GM12873 (cell line): Measurements from ENCODE around the gene OR8D4.

Experiments
- TF ChIP-seq, protein P1 (sequence below): IDR thresholded peaks from 2 replicates; pipeline ENCODE4 v1.5.1; 2012; ENCODE audit warnings: low read depth, mild to moderate bottlenecking, moderate library complexity, low read length, control low read depth; ENCODE audit not compliant: insufficient read depth; ENCODE audit errors: missing control alignments

The OR8D4 gene

DNA sequence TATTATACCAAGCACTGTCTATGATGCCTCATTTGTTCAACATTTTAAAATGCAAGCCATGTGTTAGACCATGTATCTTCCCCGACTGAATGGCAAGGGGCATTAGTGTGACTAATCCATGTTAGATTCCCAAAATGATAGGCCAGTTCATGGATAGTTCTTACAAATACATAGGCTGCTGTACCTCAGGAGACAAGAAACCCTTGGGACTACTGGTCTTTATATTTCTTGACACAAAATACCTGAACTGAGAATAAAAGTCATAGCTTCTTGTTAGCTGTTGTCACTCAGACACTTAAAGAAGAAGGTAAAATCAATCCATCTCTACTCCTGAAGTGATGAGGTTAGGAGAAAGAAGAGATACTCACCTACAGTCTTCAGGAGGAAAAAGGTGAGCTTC, at the start of gene OR8D4:
Gene OR8D4, plus strand, starts transcription at position 301 of the 400 bp plus-strand sequence. CDS start 4,265 bp downstream, outside the sequence.
- TF ChIP-seq, protein P1, sequence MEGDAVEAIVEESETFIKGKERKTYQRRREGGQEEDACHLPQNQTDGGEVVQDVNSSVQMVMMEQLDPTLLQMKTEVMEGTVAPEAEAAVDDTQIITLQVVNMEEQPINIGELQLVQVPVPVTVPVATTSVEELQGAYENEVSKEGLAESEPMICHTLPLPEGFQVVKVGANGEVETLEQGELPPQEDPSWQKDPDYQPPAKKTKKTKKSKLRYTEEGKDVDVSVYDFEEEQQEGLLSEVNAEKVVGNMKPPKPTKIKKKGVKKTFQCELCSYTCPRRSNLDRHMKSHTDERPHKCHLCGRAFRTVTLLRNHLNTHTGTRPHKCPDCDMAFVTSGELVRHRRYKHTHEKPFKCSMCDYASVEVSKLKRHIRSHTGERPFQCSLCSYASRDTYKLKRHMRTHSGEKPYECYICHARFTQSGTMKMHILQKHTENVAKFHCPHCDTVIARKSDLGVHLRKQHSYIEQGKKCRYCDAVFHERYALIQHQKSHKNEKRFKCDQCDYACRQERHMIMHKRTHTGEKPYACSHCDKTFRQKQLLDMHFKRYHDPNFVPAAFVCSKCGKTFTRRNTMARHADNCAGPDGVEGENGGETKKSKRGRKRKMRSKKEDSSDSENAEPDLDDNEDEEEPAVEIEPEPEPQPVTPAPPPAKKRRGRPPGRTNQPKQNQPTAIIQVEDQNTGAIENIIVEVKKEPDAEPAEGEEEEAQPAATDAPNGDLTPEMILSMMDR: no peak

DNA sequence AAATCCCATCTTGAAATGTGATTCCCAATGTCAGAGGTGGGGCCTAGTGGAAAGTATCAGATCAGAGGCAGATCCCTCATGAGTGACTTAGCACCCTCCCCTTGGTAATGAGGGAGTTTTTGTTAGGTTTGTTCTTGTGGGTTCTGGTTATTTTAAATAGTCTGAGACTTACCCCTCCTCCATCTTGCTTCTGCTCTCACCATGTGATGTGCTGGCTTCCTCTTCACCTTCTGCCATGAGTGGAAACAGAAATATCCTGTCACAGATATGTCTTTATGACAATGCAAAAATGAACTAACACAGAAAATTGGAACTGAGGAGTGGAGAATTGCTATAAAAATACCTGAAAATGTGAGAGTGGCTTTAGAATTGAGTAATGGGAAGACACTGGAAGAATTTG, 49.6 kb upstream of the OR8D4 start:
- TF ChIP-seq, protein P1: no peak

DNA sequence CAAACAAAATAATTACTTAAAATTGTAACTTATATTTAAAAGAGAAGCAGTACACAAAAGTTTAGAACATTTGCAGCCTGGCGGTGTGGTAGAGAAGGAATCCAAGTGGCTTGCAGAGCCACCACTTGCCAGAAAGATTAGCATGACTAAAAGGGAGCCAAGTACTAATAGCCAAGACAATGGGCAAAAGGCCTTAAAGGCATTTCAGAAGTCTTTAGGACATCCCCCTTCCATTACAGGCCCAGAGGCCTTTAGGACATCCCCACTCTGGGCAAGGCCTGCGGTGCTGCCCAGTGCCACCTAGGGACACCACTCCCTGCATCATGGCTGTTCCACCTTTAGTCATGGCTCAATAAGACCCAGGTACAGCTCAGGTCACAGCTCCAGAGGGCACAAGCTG, 48.9 kb upstream of the OR8D4 start:
- TF ChIP-seq, protein P1: no peak

DNA sequence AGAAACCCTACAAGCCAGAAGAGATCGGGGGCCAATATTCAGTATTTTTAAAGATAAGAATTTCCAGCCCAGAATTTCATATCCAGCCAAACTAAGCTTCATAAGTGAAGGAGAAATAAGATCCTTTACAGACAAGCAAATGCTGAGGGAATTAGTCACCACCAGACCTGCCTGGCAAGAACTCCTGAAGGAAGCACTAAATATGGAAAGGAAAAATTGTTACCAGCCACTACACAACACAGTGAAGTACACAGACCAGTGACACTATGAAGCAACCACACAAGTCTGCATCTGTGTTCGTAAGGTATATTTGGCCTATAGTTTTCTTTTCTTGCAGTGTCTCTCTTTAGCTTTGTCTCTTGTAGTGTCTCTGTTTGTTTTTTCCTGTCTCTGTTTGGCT, 45.5 kb upstream of the OR8D4 start:
- TF ChIP-seq, protein P1: no peak

DNA sequence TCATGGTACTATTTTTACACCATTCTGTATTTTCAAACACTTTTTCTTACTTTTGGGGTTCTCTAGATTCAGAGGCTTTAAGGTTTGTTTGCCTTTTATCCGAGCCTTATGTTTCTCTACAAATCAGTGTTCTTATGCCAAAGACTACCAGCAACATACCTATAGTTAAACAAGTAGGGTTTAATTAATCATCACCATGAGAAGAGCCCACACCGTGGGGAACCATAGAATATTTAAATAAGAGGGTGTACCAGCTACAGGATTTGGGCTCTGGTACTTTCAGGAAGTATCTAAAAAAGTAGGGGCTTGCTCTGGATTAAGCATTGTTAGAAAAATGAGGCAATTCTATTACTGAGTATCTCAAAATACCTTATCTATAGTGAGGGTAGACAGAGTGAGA, 42.2 kb upstream of the OR8D4 start:
- TF ChIP-seq, protein P1: no peak

DNA sequence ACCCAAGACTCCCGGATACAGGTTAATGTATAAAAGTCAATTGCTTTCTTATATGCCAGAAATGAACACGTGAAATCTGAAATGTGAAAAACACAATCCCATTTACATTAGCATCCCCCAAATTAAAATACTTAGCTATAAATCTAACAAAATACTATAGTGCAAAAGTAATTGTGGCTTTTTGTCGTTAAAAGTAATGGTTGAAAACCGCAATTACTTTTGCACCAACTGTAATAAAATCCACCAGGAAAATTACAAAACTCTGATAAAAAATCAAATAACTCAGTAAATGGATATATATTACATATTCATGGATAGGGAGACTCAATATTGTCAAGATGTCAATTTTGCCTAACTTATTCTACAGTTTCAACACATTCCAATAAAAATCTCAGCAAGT, 21.1 kb upstream of the OR8D4 start:
- TF ChIP-seq, protein P1: no peak

DNA sequence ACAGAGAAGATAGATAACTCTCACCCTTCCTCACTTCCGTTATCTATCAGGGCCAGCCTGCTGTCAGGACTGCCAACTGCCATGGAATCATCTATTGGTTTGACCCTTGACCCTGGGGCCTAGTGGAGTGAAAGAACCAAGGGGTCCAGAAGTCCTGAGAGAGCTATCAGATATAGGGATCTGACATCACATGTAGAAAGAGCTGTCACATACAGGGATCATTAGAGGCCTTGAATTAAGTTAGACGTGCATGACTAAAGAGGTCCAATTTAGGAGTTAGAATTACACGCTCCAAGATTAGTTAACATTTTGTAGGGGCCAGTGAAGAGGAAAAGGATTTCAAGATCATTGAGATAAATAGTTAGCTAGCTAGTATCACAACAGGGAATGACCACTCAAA, 16.4 kb upstream of the OR8D4 start, which contains the start of gene TMEM225:
Gene TMEM225, minus strand, starts transcription at position 101 of the 400 bp plus-strand sequence. CDS start 245 bp downstream, outside the sequence.
- TF ChIP-seq, protein P1: no peak
